Panc1 (cell line): Measurements from ENCODE around the gene WDR86. TPM values are rescaled to one million over a fixed set of nuclear protein-coding genes. Genes with fewer than 3 reads are reported as not detected.

Experiments used
- ATAC-seq: fragments of 200-7000 bp; cut with Tn5 transposase; 2 replicates; pipeline ENCODE4 v1.9.1; 2020; ENCODE audit warnings: mild to moderate bottlenecking, moderate library complexity
- BruUV-seq: library from RNA; stranded (reverse); fragments of 400-500 nt; replicated peaks from 2 replicates; lab custom pipeline; 2021; lab: Mats Ljungman, UMichigan
- CTCF ChIA-PET: fragments of 300-600 bp; sonication (Branson Sonifier 250); formaldehyde crosslinking; loops from one replicate; lab custom pipeline; 2022; ENCODE audit warnings: antibody characterized with exemption; lab: Charles Lee
- POLR2A ChIA-PET: fragments of 300-600 bp; sonication (Branson Sonifier 250); formaldehyde crosslinking; loops from one replicate; lab custom pipeline; 2022; ENCODE audit warnings: antibody characterized with exemption; lab: Charles Lee
- DNase-seq: peaks from one replicate; pipeline ENCODE4 v3.0.0-alpha.2; 2010; ENCODE audit warnings: low read depth, low spot score
- H3K27ac ChIP-seq: 2 replicates; pipeline ENCODE4 v1.5.1; 2011; ENCODE audit warnings: mild to moderate bottlenecking, low read length, inconsistent platforms
- H3K27me3 ChIP-seq: fragments of 200-500 bp; sonication (Bioruptor generic); 2 replicates; pipeline ENCODE4 v1.6.0; 2014; ENCODE audit warnings: low read length, inconsistent platforms; ENCODE audit not compliant: control insufficient read depth, insufficient read depth
- H3K36me3 ChIP-seq: fragments of 200-500 bp; sonication (Bioruptor generic); 2 replicates; pipeline ENCODE4 v1.5.1; 2014; ENCODE audit warnings: inconsistent platforms, mild to moderate bottlenecking, low read length, moderate library complexity; ENCODE audit not compliant: control insufficient read depth, insufficient read depth
- H3K4me1 ChIP-seq: 2 replicates; pipeline ENCODE4 v1.5.1; 2011; ENCODE audit warnings: inconsistent platforms, mild to moderate bottlenecking, low read length, moderate library complexity; ENCODE audit not compliant: control insufficient read depth, insufficient read depth
- H3K4me3 ChIP-seq, 2 experiments: 2 replicates each; pipeline ENCODE4 v1.5.1; 2011 to 2012; ENCODE audit warnings: low read depth in 2 of 2, low read length in 2 of 2, mild to moderate bottlenecking in 2 of 2, inconsistent platforms in 1 of 2, moderate library complexity in 1 of 2
- H3K9me3 ChIP-seq: fragments of 200-500 bp; sonication (Bioruptor generic); 2 replicates; pipeline ENCODE4 v1.5.1; 2014; ENCODE audit warnings: low read depth, mild to moderate bottlenecking, inconsistent platforms, low read length, moderate library complexity; ENCODE audit not compliant: control insufficient read depth, insufficient read depth
- POLR2AphosphoS5 ChIP-seq: IDR thresholded peaks from 2 replicates; pipeline ENCODE4 v1.6.1; 2012; ENCODE audit warnings: mild to moderate bottlenecking, low read depth, low read length, moderate library complexity
- SIN3A ChIP-seq: IDR thresholded peaks from 2 replicates; pipeline ENCODE4 v1.6.1; 2012; ENCODE audit warnings: low read depth, mild to moderate bottlenecking, low read length, moderate library complexity, borderline replicate concordance; ENCODE audit not compliant: insufficient read depth
- TCF7L2 ChIP-seq: IDR thresholded peaks from 2 replicates; pipeline ENCODE4 v1.6.1; 2011; ENCODE audit warnings: mild to moderate bottlenecking, low read depth, low read length, inconsistent platforms
- in situ Hi-C: cut with HindIII; loops from 2 replicates; pipeline ENCODE4 v1.10.0; 2016; ENCODE audit warnings: low sequenced_read_pairs, low pct_unique_long_range_greater_than_20kb
- intact Hi-C: fragments of 100-400 bp; cut with micrococcal nuclease; formaldehyde crosslinking; loops from one replicate; pipeline ENCODE4 v1.10.0; 2022; ENCODE audit not compliant: unreplicated experiment
- total RNA-seq: library from RNA; stranded (reverse); gene quantifications from one replicate; pipeline ENCODE4 v1.2.1, GENCODE V29; 2021; ENCODE audit not compliant: unreplicated experiment
- TF ChIP-seq, protein P1 (sequence below), 2 experiments: IDR thresholded peaks; 2 replicates each; pipeline ENCODE4 v1.6.1; 2011 to 2012; ENCODE audit warnings: low read depth in 2 of 2, control low read depth in 1 of 2, low read length in 1 of 2, mild to moderate bottlenecking in 1 of 2, moderate library complexity in 1 of 2; ENCODE audit not compliant: insufficient read depth in 1 of 2
- TF ChIP-seq, protein P2 (sequence below): fragments of 450-650 bp; IDR thresholded peaks from 2 replicates; pipeline ENCODE4 v1.5.1; 2017; ENCODE audit warnings: mild to moderate bottlenecking

WDR86 gene
- total RNA-seq, 1 experiment from 2014 or later, result 0.72 TPM

DNA sequence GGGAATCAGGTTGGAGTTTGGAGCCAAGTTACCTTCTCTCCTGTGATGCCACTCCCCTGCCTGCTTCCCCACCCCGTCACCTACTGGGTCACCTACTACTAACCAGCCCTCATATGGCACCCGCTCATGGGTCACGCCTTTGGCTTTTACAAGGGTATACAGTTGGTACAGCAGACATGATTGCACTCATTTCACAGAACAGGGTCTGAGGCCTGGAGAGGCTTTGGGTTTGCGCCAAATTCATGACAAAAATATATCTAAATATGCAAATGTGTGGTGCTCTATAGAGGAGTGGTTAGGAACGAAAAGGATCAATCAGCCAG lies 19.4 kb upstream of the WDR86 start:
- in situ Hi-C loops (no loop called here), intact Hi-C loops (no loop called here)
- Histone ChIP-seq H3K9me3 (no peaks in the 10 kb centered on the region), H3K27me3 (no peaks in the 10 kb centered on the region), H3K4me1 (peaks cover 42% of the 10 kb centered on the region), H3K4me3 (no peak overlapping the region), H3K27ac (peak overlapping the region; percentile 74), H3K36me3 (no peaks in the 10 kb centered on the region)
- DNase-seq, result no peak
- POLR2A ChIA-PET, result no interaction called here
- ATAC-seq, result no peak
- no TSS peak for BruUV-seq
- TF ChIP-seq SIN3A (no peak), TCF7L2 (no peak), POLR2AphosphoS5 (no peak)
- TF ChIP-seq, protein P1, sequence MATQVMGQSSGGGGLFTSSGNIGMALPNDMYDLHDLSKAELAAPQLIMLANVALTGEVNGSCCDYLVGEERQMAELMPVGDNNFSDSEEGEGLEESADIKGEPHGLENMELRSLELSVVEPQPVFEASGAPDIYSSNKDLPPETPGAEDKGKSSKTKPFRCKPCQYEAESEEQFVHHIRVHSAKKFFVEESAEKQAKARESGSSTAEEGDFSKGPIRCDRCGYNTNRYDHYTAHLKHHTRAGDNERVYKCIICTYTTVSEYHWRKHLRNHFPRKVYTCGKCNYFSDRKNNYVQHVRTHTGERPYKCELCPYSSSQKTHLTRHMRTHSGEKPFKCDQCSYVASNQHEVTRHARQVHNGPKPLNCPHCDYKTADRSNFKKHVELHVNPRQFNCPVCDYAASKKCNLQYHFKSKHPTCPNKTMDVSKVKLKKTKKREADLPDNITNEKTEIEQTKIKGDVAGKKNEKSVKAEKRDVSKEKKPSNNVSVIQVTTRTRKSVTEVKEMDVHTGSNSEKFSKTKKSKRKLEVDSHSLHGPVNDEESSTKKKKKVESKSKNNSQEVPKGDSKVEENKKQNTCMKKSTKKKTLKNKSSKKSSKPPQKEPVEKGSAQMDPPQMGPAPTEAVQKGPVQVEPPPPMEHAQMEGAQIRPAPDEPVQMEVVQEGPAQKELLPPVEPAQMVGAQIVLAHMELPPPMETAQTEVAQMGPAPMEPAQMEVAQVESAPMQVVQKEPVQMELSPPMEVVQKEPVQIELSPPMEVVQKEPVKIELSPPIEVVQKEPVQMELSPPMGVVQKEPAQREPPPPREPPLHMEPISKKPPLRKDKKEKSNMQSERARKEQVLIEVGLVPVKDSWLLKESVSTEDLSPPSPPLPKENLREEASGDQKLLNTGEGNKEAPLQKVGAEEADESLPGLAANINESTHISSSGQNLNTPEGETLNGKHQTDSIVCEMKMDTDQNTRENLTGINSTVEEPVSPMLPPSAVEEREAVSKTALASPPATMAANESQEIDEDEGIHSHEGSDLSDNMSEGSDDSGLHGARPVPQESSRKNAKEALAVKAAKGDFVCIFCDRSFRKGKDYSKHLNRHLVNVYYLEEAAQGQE (IDR thresholded peaks at IDR 0.05; ENCODE audit: insufficient read depth in 1 of 2, low read depth in 2 of 2, low read length in 1 of 2), result no peak
- TF ChIP-seq, protein P2, sequence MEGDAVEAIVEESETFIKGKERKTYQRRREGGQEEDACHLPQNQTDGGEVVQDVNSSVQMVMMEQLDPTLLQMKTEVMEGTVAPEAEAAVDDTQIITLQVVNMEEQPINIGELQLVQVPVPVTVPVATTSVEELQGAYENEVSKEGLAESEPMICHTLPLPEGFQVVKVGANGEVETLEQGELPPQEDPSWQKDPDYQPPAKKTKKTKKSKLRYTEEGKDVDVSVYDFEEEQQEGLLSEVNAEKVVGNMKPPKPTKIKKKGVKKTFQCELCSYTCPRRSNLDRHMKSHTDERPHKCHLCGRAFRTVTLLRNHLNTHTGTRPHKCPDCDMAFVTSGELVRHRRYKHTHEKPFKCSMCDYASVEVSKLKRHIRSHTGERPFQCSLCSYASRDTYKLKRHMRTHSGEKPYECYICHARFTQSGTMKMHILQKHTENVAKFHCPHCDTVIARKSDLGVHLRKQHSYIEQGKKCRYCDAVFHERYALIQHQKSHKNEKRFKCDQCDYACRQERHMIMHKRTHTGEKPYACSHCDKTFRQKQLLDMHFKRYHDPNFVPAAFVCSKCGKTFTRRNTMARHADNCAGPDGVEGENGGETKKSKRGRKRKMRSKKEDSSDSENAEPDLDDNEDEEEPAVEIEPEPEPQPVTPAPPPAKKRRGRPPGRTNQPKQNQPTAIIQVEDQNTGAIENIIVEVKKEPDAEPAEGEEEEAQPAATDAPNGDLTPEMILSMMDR, result no peak
- CTCF ChIA-PET, result no interaction called here

DNA sequence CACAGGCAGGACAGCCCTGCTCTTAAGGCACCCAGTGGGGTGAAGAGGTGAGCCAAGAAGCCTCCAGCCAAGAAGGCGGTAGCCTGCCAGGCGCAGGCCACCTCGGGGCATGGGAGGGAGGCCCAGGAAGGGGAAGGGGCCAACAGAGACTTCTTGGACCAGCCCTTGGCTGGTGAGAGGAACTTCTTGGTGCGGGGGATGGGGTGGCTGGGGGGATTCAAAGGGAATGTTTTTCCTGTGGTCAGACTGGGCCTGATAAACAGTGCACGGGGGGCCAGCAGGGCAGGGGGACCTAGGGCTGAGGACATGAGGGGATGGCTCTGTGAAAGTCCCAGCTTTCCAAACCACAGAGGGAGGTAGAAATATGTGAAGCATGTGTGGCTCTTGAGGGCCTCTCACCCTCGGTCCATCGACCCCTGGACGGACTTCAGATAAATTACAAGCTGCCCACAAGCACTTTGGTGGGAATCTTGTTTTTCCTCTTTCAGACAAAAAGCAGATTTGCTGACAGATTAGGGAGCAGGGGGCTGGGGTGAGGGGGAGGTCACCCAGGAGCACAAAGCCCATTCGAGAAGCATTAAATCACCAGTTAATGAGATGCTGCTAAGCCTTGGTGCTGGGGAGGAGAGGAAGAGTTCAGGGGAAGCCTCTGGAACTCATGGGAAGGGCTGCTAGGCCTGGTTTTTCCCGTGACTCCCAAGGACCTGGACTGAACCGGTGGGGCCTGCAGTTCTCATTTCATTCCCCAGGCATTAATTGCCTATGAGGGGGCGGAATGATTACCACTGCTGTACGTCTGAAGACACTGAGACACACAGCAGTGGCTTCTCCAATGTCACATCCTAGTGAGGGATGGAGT lies 18.8 kb upstream of the WDR86 start:
- Histone ChIP-seq H3K4me1 (peaks cover 42% of the 10 kb centered on the region), H3K4me3 (no peak overlapping the region), H3K27ac (peak overlapping the region; percentile 74), H3K36me3 (no peaks in the 10 kb centered on the region), H3K27me3 (no peaks in the 10 kb centered on the region), H3K9me3 (no peaks in the 10 kb centered on the region)
- ATAC-seq, result no peak
- no peak for DNase-seq
- CTCF ChIA-PET, result no interaction called here
- no TSS peak for BruUV-seq
- POLR2A ChIA-PET, result no interaction called here
- TF ChIP-seq SIN3A (no peak), POLR2AphosphoS5 (no peak), TCF7L2 (no peak)
- TF ChIP-seq, protein P2, result no peak
- TF ChIP-seq, protein P1 (IDR thresholded peaks at IDR 0.05; ENCODE audit: insufficient read depth in 1 of 2, low read depth in 2 of 2, low read length in 1 of 2), result no peak
- in situ Hi-C loops (no loop called here), intact Hi-C loops (no loop called here)
